HG03575 (cell line): ENCODE data around the gene CCDC127.

Source experiments
- ATAC-seq: cut with Tn5 transposase; IDR thresholded peaks from one replicate; pipeline ENCODE4 v1.9.1; 2021; ENCODE audit not compliant: unreplicated experiment, insufficient number of reproducible peaks, low FRiP score; ENCODE audit errors: extremely low read depth

The CCDC127 gene

DNA sequence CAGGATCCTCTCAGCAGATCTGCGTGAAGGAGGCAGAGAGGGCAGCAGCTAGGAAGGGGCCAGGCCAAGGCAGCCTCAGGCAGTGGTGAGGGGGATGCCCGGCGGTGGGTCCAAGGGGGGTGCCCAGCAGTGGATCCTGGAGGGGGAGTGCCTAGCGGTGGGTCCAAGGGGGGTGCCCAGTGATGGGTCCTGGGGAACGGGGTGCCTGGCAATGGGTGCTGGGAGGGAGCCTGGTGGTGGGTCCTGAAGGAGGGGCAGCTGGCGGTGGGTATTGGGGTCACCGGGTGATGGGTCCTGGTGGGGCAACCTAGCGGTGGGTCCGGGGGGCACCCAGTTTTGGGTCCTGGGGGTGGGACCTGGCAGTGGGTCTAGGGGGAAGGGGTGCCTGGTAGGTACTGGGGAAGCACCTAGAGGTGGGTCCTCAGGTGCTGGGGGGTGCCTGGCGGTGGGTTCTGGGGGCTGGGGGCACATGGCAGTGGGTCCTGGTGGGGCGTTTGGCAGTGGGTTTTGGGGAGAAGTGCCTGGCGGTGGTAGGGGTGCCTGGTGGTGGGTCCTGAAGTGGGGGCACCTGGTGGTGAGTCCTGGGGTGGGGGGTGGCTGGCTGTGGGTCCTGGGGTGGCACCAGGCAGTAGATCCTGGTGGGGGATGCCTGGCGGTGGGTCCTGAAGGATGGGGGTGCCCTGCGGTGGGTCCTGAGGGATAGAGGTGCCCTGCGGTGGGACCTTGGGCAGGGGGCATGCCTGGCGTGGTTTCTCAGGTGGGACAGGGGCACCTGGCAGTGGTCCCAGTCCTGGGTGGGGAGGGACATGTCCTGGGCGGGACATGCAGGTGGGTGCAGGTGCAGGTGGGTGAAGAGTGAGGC, 24.8 kb downstream of the CCDC127 start:
- ATAC-seq, result no peak

DNA sequence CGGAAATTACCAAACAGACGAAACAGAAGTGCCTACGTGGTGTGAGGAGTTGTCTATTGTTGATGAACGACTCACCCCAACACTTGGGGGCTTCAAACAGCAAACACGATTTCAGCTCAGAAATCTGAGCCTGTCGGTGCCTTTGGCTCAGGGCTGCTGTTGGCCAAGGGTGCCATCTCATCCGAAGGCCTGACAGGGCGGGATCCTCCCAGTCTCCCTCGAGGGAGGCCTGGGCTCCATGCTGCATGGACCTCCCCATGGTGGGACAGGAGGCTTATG, 25.3 kb downstream of the CCDC127 start:
- ATAC-seq, result no peak

DNA sequence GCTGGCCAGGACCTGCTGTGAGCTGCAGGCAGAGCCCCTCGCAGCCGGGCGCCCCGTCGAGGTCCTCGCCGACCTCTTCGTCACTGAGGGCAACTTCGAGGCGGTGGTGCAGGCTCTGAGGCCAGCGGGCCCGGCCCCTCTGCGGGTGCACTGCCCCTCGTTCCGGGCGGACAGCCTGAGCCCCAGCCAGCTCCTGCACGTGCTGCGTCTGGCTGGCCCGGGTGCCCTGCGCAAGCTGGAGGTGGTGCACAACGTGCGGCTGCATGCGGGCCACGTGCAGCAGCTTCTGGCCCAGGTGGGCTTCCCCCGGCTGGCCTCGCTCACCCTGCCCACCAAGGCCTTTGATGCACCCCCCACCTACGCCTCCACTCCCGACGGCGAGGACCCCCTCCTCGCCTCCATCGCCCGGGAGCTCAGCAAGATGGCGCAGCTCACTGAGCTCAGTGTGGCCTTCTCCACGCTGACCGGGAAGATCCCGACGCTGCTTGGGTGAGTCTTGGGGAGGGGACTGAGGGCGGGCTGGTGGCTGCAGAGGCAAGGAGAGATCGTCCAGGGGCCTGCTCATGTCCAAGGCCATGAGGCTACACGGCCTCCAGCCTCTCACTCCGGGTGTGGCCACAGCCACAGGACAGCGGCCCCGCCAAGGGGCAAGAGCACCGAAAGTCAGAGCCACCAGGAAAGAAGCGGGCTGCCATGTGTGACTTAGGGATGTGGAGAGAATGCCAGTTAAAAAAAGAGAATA, 25.8 kb downstream of the CCDC127 start:
- ATAC-seq, result no peak

DNA sequence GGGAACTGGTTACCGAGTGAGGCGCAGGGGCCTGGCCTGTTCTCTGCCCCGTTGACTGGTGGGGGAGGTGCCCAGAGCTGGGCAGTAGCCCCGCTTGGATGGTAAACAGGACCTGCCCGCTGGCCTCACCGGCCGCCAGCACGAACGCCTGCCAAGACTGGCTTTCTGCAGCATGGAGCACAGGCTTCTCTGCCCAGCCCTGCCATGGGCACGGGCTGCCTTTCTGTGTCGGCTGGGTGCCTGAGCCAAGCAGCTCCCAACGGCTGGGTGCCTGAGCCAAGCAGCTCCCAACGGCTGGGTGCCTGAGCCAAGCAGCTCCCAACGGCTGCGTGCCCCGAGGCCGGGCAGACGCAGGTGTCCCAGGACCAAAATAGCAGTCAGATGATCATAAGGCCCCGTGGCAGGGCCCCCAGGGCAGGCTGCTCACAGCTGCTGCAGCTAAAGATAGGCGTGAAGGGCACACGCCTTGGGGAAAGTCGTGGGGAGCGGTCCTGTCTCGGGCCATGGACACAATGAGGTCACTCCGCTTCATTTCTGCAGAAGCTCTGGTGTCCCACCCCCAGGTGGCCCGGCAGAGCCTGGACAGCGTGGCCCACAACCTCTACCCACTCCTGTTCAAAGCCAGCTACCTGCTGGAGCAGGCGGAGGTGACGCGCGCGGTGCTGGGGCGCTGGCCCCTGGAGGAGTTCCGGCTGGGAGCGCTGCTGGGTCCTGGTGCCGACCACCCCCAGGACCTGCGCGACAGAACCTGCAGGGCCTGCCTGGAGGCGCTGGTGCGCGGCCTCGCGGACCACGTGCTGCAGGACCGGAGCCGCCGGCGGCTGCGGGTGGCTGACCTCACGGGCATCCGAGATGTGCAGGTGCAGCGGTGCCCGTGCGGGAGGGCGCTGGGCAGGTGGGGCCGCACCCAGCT, 26.7 kb downstream of the CCDC127 start, which contains the start of gene LRRC14B:
TSS of gene LRRC14B (plus strand) at position 460 of the 913 bp plus-strand sequence. CDS start at position 504, 44 bp downstream.
- no peak for ATAC-seq

DNA sequence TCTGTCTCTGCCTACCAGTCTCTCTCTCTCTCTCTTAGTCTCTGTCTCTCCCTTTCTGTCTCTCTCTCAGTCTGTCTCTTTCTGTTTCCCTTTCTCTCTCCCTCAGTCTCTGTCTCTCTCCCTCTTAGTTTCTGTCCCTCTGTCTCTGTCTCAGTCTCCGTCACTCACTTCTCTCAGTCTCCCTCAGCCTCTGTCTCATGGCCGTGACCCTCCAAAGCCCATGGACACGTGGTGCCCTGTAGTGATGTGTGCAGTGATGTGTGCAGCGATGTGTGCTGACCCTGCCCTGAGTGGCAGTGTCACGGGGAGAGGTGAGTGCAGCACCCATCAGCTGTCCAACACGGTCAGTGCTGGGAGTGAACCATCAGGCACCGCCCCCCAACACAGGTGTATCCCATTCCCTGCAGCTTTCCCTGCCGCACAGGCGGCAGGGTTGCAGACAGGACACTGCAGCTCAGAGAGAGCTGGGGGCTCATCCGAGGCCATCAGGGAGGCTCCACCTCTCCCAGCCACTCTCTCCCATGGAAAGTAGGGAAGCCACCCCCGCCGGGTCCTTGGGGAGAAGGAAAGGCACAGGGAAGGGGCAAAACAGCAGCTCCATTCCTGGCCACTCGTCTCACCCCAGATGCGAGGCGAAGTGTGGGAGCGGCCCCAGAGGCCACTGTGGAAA, 27.5 kb downstream of the CCDC127 start:
- ATAC-seq, result no peak

DNA sequence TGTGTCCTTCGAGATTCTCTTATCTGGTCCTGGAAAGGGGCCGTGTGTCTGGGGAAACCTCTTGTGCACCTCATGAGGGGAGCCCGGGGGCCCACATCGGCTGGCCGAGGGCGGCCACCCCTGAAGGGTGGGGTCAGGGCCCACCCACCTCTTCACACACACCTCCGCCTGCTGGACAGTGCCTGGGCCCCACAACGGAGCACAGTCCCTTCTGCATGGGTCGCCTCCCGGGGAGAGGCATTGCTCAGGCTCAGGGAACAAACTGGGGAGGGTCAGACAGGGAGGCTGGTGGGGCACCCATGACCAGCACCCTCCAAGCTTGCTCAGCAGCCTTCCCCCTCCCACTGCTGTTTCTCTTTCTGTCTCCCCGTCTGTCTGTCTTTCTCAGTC, 28.0 kb downstream of the CCDC127 start:
- no peak for ATAC-seq

DNA sequence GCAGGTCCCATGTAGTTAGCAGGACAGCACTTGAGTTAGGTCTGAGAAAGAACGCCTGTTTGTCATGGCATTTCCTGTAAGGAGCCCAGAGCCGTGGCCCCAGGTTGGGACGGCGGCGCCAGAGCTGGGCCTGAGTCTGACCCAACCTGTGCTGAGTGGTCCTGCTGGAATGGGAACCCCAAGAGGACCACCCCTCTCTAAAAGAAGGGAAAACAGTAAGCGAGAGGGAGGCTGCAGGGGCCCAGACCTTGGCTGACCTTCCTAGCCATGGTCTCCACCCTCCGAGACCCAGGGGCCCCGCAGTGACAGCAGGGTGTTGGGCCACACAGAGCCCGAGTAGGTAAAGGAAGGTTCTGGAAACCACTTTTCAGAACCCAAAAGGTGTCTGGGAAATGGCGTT, 28.5 kb downstream of the CCDC127 start:
- ATAC-seq, result no peak

DNA sequence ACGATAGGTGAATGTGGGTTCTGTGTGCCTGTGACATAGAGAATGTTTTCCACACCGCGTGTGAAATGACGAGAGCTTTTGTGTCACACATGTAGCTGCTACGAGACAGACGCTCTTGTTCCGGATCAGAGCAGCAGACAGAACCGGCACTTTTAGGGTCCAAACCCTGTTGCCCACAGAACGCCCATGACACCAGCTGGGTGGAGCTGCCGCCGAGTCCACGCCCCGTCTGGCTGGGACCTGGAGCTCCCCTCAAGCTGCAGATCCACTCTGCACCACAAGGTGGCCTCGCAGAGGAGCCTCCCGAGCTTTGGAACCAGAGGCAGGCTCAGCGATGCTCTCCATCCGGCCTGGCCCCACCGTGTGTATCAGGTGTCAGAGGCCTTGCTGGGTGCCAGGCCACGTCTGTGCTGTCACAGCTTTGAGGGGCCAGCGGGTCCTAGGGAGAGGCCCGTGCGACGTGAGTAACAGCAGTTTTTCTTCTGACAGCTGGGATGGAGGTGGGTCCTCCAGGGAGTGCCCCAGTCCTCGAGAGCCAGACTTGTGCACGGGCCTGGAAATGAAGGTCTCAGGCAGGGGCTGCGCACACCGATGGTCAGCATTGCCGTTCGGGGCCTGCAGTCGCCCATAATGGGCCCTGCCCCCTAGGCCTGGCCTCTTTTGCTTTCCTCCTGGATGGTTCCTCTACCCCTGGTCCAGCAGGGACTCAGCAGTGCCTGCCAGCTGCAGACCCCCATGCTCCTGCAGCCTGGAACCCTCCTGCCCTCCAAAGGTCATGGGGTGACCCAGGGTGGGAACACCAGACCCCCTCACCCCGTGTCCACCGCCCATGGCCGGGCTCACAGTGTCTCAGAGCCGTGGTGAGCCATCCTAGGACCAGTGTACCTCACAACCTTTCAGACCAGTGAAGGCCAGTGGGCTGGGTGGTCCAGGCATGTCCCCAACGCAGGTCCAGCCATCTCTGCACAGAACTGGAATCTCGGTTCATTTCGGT, 29.2 kb downstream of the CCDC127 start:
- ATAC-seq, result no peak

DNA sequence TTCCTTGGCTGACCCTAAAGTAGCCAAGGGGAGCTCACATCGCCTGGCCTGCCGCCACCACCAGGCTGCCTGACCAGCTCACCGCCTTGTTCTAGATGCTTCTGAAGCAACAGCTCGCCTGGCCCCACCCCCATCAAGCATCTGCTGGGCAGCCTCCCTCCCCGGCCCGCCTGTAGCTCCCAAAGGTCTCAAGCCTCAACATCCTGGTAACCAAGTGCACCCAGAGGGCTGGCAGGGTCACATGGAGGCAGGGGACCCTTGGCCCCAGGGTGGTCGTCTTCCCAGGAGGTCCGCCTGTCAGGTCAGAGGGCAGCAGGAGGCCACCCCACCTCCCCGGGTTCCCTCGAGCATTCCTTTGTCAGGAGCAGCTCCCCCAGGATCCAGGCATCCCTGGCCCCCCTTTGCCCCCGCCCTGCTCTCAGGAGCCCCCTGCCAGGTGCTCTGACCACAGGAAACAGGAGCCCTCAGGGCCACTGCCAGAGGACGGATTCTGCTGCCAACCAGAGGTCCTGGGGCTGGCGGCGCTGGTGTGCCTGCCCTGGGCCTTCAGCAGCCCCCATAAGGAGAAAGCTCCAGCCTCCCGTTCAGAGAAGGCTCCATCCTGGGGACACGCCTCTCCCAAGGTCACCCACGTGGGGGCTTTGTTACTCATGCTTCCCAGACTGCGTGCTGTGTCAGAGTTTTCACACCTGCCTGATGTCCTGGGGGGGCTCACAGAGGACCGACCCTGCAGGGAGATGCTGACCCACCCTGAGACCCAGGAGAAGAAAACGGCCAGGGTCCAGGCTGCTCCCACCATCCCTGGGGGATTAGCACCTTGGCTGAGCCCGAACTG, 30.1 kb downstream of the CCDC127 start:
- no peak for ATAC-seq

DNA sequence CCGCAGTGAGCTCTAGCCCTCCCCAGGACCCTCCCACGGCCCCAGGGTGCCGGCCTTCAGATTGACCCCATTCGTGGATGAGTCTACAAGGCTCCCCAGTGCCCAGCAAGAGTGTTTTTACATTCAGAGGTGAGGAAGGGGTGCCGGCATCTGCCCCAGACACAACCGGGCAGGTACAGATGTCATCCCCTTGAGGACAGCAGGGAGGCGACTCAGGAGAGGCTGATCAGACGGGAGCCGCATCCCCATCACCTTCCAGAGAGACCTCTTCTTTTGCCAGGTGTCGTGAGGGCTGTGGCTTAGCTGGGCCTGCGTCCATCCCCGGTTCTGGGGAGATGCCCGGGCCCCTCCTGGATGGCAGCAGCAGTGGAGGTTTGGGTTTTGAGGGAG, 30.9 kb downstream of the CCDC127 start:
- no peak for ATAC-seq

DNA sequence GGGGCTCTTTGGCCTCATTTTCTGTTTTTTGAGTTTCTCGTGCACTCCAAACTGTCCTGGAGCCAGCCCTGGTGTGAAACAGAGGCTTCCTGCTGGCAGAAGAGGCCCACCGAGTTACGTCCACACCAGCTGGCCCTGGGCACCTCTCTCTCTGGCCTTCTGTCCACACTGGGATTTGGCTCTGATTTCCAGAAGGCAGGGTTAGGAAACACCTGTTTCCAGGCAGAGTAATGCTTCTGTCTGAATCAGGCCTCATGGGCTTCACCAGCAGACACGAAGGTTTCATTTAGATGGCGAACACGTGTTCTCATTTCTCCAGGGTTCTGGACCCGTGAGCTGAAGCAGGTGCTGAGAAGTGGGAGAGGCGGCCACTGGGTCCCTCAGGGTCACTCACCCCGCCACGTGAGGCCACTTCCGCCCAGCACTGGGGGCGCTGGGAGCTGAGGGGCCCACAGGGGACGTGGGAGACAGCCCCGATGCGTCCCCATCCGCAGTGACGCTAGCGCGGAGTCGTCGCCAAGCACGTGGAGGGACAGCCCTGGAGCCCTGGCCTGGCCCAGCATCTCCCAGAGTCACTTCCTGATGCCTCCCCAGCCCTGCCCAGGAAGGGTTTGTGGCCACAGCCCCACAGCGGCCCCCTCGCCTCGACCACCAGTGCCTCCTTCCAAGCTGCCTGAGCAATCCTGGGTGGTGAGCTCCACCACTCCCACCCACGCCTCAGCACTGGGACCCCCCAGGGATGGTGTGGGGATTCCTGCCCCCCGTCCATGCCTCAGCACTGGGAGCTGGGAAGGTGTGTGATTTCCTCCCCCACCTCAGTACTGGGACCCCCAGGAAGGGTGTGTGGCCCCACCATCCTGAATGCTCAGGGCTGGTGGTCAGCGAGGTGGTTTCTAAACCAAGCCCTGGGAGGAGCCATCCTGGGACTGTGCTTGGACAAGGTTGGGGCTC, 31.6 kb downstream of the CCDC127 start:
- ATAC-seq, result no peak

DNA sequence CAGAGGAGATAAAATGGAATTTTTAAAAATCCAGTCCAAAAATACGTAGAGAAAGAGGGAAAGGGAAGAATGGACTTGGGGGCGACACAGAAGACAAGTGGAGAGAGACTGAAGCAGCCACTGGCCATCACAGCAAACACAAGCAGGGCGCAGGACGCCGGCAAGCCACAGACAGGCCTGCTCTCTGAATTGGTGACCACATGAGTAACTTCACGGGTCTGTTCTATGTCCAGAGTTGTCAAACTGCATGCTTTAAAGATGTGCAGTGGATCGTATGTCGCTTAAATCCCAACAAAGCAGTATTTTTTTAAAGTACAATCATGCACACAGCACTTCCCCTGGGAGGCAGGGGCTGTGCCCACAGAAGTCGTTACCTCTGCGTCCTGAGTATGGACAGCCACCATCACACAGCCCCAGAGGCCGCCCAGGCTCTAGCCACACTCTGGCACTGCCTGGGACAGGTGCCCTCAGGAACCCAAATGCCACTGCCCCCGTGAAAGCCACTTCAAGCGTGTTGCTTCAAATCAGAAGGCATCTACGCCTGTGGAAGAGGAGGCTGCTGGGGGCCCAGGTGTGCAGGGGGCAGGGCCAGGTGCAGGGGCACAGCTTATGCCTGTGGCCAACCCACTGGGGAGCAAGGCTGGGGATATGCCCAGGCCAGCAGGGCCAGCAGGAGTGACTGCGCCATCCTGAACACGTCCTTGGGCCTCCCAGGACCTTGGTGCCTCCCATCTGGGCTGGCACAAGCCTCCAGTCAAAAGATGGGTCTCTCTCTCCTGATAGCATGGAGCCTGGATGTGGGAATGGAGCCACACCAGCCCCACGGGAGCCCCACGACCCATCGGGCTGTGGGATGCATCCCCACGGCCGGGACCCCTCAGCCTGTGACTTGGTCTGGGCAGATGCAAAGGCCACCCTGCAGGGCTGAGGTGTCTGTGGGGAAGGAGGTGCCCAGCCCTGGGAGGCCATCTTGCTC, 32.6 kb downstream of the CCDC127 start:
- ATAC-seq, result no peak

DNA sequence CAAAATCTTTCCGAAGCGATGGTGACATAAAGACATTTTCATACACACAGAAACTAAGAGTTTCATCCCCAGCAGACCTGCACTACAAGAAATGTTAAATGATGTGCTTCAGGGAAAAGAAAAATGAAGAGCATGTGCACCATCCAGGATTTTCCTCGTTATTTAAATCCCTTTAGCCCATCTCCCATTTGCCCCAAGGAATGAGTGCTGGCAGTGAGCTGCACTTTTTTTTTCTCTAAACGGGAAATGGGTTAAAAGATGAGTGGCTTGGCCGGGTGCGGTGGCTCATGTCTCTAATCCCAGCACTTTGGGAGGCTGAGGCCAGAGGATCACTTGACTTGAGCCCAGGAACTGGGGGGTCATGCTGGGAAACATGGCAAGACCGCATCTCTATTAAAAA, 33.5 kb downstream of the CCDC127 start:
- ATAC-seq, result no peak

DNA sequence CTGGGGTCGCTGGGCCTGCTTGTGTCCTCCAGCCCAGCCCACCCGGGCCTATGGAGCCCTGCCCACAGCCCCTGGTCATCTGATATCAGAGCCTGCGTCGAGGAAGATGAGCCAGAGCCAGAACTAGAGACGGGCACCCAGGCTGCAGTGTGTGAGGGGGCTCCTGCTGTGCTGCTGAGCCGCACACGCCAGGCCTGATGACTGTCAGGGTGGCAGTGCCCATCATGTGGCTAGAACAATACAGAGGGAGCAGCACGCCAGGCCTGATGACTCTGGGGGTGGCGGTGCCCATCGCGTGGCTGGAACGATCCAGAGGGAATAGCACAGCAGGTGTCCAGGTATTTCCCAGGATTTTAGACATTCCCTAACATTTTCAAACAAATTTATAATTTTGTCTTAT, 35.8 kb downstream of the CCDC127 start:
- no peak for ATAC-seq

DNA sequence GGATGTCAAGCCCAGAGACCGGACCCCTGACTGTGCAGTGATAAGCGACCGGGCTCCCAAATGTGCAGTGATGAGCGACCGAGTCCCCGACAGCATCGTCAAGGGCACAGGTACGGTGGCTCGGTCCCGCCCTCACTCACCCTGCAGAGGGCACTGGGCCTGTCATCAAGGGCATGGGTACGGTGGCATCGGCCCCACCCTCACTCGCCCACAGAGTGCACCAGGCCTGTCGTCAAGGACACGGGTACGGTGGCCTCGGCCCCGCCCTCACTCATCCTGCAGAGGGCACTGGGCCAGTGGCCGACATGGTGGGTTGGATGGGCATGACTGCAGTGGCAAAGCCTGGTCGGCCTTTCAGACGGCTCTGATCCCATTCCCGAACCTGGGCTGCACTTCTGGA, 36.4 kb downstream of the CCDC127 start:
- ATAC-seq, result no peak
